ENCODE data around the gene SCFD2.
A peak's percentile ranks its signal among the peaks of the same experiment; 100 is the strongest.

The SCFD2 gene

GRCh38 chr4:53199356-53199755 is 166.5 kb downstream of the SCFD2 start:
- in situ Hi-C loops (cut with MboI; ENCODE audit: low sequenced_read_pairs, unreplicated experiment) = loop anchor here (10.0 kb wide), 1 partner anchor 1025 kb away; the partner anchor contains the start of gene PDGFRA
- TF ChIP-seq, protein P1, sequence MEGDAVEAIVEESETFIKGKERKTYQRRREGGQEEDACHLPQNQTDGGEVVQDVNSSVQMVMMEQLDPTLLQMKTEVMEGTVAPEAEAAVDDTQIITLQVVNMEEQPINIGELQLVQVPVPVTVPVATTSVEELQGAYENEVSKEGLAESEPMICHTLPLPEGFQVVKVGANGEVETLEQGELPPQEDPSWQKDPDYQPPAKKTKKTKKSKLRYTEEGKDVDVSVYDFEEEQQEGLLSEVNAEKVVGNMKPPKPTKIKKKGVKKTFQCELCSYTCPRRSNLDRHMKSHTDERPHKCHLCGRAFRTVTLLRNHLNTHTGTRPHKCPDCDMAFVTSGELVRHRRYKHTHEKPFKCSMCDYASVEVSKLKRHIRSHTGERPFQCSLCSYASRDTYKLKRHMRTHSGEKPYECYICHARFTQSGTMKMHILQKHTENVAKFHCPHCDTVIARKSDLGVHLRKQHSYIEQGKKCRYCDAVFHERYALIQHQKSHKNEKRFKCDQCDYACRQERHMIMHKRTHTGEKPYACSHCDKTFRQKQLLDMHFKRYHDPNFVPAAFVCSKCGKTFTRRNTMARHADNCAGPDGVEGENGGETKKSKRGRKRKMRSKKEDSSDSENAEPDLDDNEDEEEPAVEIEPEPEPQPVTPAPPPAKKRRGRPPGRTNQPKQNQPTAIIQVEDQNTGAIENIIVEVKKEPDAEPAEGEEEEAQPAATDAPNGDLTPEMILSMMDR (IDR thresholded peaks at IDR 0.05; ENCODE audit: borderline replicate concordance, control extremely low read depth, extremely low read depth, insufficient read depth, missing control alignments) = no peak
- DNase-seq (ENCODE audit: low spot score) = no peak

GRCh38 chr4:53197772-53198142 is 168.1 kb downstream of the SCFD2 start:
- TF ChIP-seq, protein P1 (IDR thresholded peaks at IDR 0.05; ENCODE audit: borderline replicate concordance, control extremely low read depth, extremely low read depth, insufficient read depth, missing control alignments) = no peak
- in situ Hi-C loops (cut with MboI; ENCODE audit: low sequenced_read_pairs, unreplicated experiment) = loop anchor here (10.0 kb wide), 1 partner anchor 1027 kb away; the partner anchor contains the start of gene PDGFRA
- DNase-seq (ENCODE audit: low spot score) = no peak

DNA sequence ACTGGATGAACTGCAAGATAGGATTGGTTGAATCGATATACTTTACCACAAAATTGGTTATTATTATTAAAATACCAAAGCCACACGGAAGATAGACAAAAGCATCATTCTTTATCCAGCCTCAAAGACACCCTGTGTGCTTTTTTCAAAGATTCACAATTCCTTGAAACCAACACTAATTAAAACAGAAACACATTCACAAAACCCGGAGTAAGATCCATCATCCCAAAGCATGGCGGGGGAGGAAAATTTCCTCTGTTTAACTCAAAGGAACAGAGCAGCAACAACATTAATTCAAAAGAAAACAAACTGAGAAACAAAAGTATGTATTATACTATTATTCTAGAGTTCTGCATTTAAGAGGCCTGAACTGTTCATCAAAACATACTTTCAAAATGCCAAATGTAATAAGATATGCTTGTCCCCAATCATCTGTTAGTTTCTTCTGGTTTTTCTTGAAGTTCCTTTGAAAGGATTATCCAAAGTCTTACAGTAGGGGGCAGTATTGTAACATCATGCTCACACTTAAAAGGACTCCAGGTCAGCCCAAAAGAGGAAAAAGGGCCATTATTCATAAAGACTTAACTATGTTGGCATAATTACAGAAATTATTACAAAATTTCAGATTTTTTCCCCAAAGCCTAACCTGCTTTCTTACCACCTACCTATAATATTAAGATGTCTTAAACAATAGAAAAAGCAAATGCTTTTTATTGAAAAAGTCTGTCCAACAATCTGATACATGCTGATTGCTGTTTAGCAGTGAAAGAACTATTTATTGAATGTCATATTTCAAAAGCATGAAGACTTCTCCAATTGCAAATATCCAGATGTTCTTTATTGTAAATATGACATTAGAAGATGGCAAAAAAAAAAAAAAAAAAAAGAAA is 168.7 kb downstream of the SCFD2 start:
- in situ Hi-C loops (cut with MboI; ENCODE audit: low sequenced_read_pairs, unreplicated experiment) = loop anchor here (10.0 kb wide), 1 partner anchor 1028 kb away; the partner anchor contains the start of gene PDGFRA
- TF ChIP-seq, protein P1 (IDR thresholded peaks at IDR 0.05; ENCODE audit: borderline replicate concordance, control extremely low read depth, extremely low read depth, insufficient read depth, missing control alignments) = peak; percentile 43
- peak; percentile 37 for DNase-seq (ENCODE audit: low spot score)

- TF ChIP-seq, protein P1 (IDR thresholded peaks at IDR 0.05; ENCODE audit: borderline replicate concordance, control extremely low read depth, extremely low read depth, insufficient read depth, missing control alignments) = no peak
- no peak for DNase-seq (ENCODE audit: low spot score)
- in situ Hi-C loops (cut with MboI; ENCODE audit: low sequenced_read_pairs, unreplicated experiment) = loop anchor here (10.0 kb wide), 1 partner anchor 1029 kb away; the partner anchor contains the start of gene PDGFRA
Observed at GRCh38 chr4:53195815-53196661, 169.8 kb downstream of the SCFD2 start.

GRCh38 chr4:53194727-53195126 is 171.1 kb downstream of the SCFD2 start:
- in situ Hi-C loops (cut with MboI; ENCODE audit: low sequenced_read_pairs, unreplicated experiment) = loop anchor here (10.0 kb wide), 1 partner anchor 1030 kb away; the partner anchor contains the start of gene PDGFRA
- DNase-seq (ENCODE audit: low spot score) = no peak
- TF ChIP-seq, protein P1 (IDR thresholded peaks at IDR 0.05; ENCODE audit: borderline replicate concordance, control extremely low read depth, extremely low read depth, insufficient read depth, missing control alignments) = no peak

GRCh38 chr4:53193111-53193510 is 172.8 kb downstream of the SCFD2 start:
- in situ Hi-C loops (cut with MboI; ENCODE audit: low sequenced_read_pairs, unreplicated experiment) = loop anchor here (10.0 kb wide), 1 partner anchor 1032 kb away; the partner anchor contains the start of gene PDGFRA
- DNase-seq (ENCODE audit: low spot score) = no peak
- TF ChIP-seq, protein P1 (IDR thresholded peaks at IDR 0.05; ENCODE audit: borderline replicate concordance, control extremely low read depth, extremely low read depth, insufficient read depth, missing control alignments) = no peak
